ENCODE measurements around the gene CDH4.

The CDH4 gene

DNA sequence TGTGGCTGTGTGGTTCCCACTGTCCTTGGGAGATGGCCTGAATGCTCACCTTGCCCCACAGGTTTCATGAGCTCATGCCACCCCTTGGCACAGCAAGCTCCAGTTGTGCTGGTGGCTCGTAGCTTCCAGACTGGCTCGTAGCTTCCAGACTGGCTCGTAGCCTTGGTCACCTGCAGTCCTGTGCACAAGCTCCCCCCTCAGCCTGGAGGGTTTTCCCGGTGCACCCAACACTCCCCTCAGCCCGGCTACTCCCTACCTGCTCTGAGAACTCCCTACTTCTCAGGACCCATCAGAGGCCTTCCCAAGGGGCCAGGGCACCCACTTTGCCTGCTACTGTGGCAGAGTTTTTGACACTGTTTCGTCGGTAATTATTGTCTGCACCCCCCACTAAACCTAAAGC is 528.0 kb downstream of the CDH4 start:
- POLR2A ChIA-PET: no interaction called here
- Histone ChIP-seq H3K9me3 (ENCODE audit: control insufficient read depth, insufficient read depth, low read depth, low read length) (no peaks in the 10 kb centered on the region; the same call in 1 of the 2 replicates), H3K4me1 (ENCODE audit: control insufficient read depth, insufficient read depth, low read length) (no peaks in the 10 kb centered on the region), H3K36me3 (ENCODE audit: control insufficient read depth in 2 of 2, insufficient read depth in 1 of 2, low read length in 2 of 2) (no peaks in the 10 kb centered on the region), H3K27ac (ENCODE audit: extremely low read depth, low read depth, low read length) (no peak overlapping the region), H3K4me3 (ENCODE audit: low read depth, low read length) (no peak overlapping the region)
- TF ChIP-seq MYNN (tag by site-specific recombination; IDR thresholded peaks at IDR 0.05; ENCODE audit: borderline replicate concordance) (no peak), ZFP69B (tag by site-specific recombination; IDR thresholded peaks at IDR 0.05) (no peak), ZBTB17 (tag by site-specific recombination; IDR thresholded peaks at IDR 0.05) (no peak), ZNF37A (tag by site-specific recombination; IDR thresholded peaks at IDR 0.05) (no peak)
- CTCF ChIA-PET: interaction anchor here (0.8 kb wide), 1 partner anchor 11 kb away, joined by 3 read pairs; no protein-coding TSS in a partner anchor

DNA sequence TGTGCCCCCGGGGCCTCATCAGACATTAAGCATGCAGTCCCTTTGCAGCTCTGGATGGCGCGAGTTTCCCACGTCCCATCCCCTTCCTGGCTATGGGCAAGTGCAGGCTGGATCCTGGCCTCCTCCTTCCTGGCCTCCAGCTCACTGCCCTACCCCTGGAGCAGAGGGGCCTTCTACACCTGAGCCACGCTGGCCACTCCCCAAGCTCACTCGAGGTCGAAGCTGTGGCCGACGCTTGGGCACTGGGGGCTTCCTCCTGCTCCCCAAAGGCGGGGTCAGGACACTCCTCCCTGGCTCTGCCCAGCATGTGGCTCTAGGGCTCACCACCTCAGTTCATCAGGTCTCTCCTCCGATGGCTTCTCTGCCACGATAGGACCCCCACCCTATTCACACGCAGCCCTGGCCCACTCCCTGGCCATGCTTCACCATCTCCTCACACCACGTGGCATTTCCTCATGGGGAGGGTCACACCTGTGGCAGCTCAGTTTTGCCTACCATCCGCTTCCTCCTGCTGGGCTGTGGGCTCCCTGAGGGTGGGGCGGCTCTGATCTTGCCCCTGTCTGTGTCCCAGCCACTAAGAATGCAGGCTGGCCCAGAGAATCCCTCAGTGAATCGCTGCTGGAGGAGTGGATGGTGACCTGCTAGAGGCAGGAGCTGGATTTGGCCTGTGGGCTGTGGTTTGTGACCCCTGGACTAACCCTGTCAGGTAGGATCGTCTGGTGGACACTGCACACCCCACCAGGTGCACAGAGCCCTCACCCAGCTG is 532.9 kb downstream of the CDH4 start:
- no peaks in the 10 kb centered on the region for H3K4me1 ChIP-seq (ENCODE audit: control insufficient read depth, insufficient read depth, low read length)
- H3K27ac ChIP-seq (ENCODE audit: extremely low read depth, low read depth, low read length): no peak overlapping the region
- no peak overlapping the region for H3K4me3 ChIP-seq (ENCODE audit: low read depth, low read length)
- H3K36me3 ChIP-seq (ENCODE audit: control insufficient read depth in 2 of 2, insufficient read depth in 1 of 2, low read length in 2 of 2): no peaks in the 10 kb centered on the region
- ChIA-PET POLR2A (no interaction called here), CTCF (interaction anchor here (0.6 to 0.7 kb wide), 2 partner anchors 31 to 1827 kb away, joined by 3 read pairs; no protein-coding TSS in a partner anchor)
- H3K9me3 ChIP-seq (ENCODE audit: control insufficient read depth, insufficient read depth, low read depth, low read length): no peaks in the 10 kb centered on the region; the same call in 1 of the 2 replicates
- TF ChIP-seq SETDB1 (IDR thresholded peaks at IDR 0.05; ENCODE audit: insufficient read length, low read length) (no peak), ZNF114 (tag by site-specific recombination; IDR thresholded peaks at IDR 0.05) (no peak), ZNF214 (tag by site-specific recombination; IDR thresholded peaks at IDR 0.05; ENCODE audit: borderline replicate concordance) (no peak), RBAK (tag by site-specific recombination; IDR thresholded peaks at IDR 0.05) (no peak), SP7 (tag by site-specific recombination; IDR thresholded peaks at IDR 0.05) (no peak), KLF1 (tag by site-specific recombination; IDR thresholded peaks at IDR 0.05) (no peak), SCRT1 (tag by site-specific recombination; IDR thresholded peaks at IDR 0.05; ENCODE audit: borderline replicate concordance) (no peak), ZNF600 (tag by site-specific recombination; IDR thresholded peaks at IDR 0.05) (no peak), ZNF404 (tag by site-specific recombination; IDR thresholded peaks at IDR 0.05) (no peak)
- TF ChIP-seq, protein P1, sequence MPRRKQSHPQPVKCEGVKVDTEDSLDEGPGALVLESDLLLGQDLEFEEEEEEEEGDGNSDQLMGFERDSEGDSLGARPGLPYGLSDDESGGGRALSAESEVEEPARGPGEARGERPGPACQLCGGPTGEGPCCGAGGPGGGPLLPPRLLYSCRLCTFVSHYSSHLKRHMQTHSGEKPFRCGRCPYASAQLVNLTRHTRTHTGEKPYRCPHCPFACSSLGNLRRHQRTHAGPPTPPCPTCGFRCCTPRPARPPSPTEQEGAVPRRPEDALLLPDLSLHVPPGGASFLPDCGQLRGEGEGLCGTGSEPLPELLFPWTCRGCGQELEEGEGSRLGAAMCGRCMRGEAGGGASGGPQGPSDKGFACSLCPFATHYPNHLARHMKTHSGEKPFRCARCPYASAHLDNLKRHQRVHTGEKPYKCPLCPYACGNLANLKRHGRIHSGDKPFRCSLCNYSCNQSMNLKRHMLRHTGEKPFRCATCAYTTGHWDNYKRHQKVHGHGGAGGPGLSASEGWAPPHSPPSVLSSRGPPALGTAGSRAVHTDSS (tag by site-specific recombination; IDR thresholded peaks at IDR 0.05): no peak

DNA sequence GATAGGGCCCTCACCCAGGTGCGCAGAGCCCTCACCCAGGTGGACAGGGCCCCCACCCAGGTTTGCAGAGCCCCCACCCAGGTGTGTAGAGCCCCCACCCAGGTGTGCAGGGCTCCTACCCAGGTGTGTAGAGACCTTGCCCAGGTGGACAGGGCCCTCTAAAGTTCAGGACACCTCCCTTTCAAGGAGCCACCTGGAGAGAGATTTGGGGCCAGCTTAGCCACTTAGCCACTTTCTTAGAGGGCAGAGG is 533.4 kb downstream of the CDH4 start:
- CTCF ChIA-PET: interaction anchor here (0.7 kb wide), 1 partner anchor 30 kb away, joined by 3 read pairs; no protein-coding TSS in a partner anchor
- POLR2A ChIA-PET: no interaction called here
- Histone ChIP-seq H3K4me1 (ENCODE audit: control insufficient read depth, insufficient read depth, low read length) (no peaks in the 10 kb centered on the region), H3K4me3 (ENCODE audit: low read depth, low read length) (no peak overlapping the region), H3K36me3 (ENCODE audit: control insufficient read depth in 2 of 2, insufficient read depth in 1 of 2, low read length in 2 of 2) (no peaks in the 10 kb centered on the region), H3K27ac (ENCODE audit: extremely low read depth, low read depth, low read length) (no peak overlapping the region), H3K9me3 (ENCODE audit: control insufficient read depth, insufficient read depth, low read depth, low read length) (no peaks in the 10 kb centered on the region; the same call in 1 of the 2 replicates)
- TF ChIP-seq ZNF561 (tag by site-specific recombination; IDR thresholded peaks at IDR 0.05; ENCODE audit: borderline replicate concordance): no peak
- TF ChIP-seq, protein P2, sequence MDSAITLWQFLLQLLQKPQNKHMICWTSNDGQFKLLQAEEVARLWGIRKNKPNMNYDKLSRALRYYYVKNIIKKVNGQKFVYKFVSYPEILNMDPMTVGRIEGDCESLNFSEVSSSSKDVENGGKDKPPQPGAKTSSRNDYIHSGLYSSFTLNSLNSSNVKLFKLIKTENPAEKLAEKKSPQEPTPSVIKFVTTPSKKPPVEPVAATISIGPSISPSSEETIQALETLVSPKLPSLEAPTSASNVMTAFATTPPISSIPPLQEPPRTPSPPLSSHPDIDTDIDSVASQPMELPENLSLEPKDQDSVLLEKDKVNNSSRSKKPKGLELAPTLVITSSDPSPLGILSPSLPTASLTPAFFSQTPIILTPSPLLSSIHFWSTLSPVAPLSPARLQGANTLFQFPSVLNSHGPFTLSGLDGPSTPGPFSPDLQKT (IDR thresholded peaks at IDR 0.05; ENCODE audit: borderline replicate concordance, low read depth, low read length): no peak
- TF ChIP-seq, protein P3, sequence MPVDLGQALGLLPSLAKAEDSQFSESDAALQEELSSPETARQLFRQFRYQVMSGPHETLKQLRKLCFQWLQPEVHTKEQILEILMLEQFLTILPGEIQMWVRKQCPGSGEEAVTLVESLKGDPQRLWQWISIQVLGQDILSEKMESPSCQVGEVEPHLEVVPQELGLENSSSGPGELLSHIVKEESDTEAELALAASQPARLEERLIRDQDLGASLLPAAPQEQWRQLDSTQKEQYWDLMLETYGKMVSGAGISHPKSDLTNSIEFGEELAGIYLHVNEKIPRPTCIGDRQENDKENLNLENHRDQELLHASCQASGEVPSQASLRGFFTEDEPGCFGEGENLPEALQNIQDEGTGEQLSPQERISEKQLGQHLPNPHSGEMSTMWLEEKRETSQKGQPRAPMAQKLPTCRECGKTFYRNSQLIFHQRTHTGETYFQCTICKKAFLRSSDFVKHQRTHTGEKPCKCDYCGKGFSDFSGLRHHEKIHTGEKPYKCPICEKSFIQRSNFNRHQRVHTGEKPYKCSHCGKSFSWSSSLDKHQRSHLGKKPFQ (tag by site-specific recombination; IDR thresholded peaks at IDR 0.05): no peak
- TF ChIP-seq ZNF10 (tag by site-specific recombination; IDR thresholded peaks at IDR 0.05): no peak
- no peak for TF ChIP-seq ZNF354C (tag by site-specific recombination; IDR thresholded peaks at IDR 0.05; ENCODE audit: borderline replicate concordance, low read depth)
- TF ChIP-seq ZNF394 (tag by site-specific recombination; IDR thresholded peaks at IDR 0.05; ENCODE audit: borderline replicate concordance): no peak
- no peak for TF ChIP-seq ZNF155 (tag by site-specific recombination; IDR thresholded peaks at IDR 0.05)
- no peak for TF ChIP-seq SP7 (tag by site-specific recombination; IDR thresholded peaks at IDR 0.05)
- TF ChIP-seq ZNF626 (tag by site-specific recombination; IDR thresholded peaks at IDR 0.05): no peak
